ENCODE results near the gene DHRS11. TPM values are rescaled to one million over a fixed set of nuclear protein-coding genes. Genes with fewer than 3 reads are reported as not detected.

Gene DHRS11
- total RNA-seq, 1 donor from 2014 or later, result 14.8 TPM

- no peak overlapping the region for H3K4me3 ChIP-seq (ENCODE audit: low read depth, low read length)
- no peak for DNase-seq (ENCODE audit: low read depth)
- no peak for TF ChIP-seq CTCF (conservative IDR thresholded peaks at IDR 0.05; ENCODE audit: low read depth, low read length)
Measured at GRCh38 chr17:36593656-36594316, 2.1 kb downstream of the DHRS11 start.

- no peak for TF ChIP-seq CTCF (conservative IDR thresholded peaks at IDR 0.05; ENCODE audit: low read depth, low read length)
- no peak for DNase-seq (ENCODE audit: low read depth)
- no peak overlapping the region for H3K4me3 ChIP-seq (ENCODE audit: low read depth, low read length)
Measured at GRCh38 chr17:36594626-36595401, 3.1 kb downstream of the DHRS11 start.

GRCh38 chr17:36597226-36597625 lies 5.5 kb downstream of the DHRS11 start:
- no peak for DNase-seq (ENCODE audit: low read depth)
- no peak for TF ChIP-seq CTCF (conservative IDR thresholded peaks at IDR 0.05; ENCODE audit: low read depth, low read length)
- no peak overlapping the region for H3K4me3 ChIP-seq (ENCODE audit: low read depth, low read length)

GRCh38 chr17:36597866-36598777 lies 6.4 kb downstream of the DHRS11 start:
- H3K4me3 ChIP-seq (ENCODE audit: low read depth, low read length), result no peak overlapping the region
- no peak for DNase-seq (ENCODE audit: low read depth)
- TF ChIP-seq CTCF (conservative IDR thresholded peaks at IDR 0.05; ENCODE audit: low read depth, low read length), result no peak

GRCh38 chr17:36598951-36599401 lies 7.3 kb downstream of the DHRS11 start:
- no peak overlapping the region for H3K4me3 ChIP-seq (ENCODE audit: low read depth, low read length)
- no peak for DNase-seq (ENCODE audit: low read depth)
- TF ChIP-seq CTCF (conservative IDR thresholded peaks at IDR 0.05; ENCODE audit: low read depth, low read length), result no peak

- TF ChIP-seq CTCF (conservative IDR thresholded peaks at IDR 0.05; ENCODE audit: low read depth, low read length), result no peak
- H3K4me3 ChIP-seq (ENCODE audit: low read depth, low read length), result no peak overlapping the region
- DNase-seq (ENCODE audit: low read depth), result no peak
Measured at GRCh38 chr17:36599546-36600250, 8.0 kb downstream of the DHRS11 start.

Measured in epithelial cell of proximal tubule (primary cell).